Measurements from ENCODE around the gene PPEF2.

DNA sequence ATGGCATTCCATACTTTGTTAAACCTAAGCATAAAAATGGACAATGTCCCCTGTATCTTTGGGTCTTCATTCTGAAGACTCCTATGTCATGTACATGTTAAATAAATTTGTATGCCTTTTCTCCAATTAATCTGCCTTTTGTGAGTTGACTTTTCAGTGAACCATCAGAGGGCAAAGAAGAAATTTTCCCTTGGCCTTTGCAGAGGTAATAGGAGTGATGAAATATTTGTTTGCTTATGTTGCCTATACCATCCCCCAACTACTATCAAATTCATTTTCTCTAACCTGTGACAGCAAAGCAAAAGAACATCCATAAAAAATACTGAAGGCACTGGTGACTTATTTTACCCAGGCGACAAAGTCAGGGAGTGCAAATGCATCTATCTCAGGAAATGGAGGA, 20.3 kb upstream of the PPEF2 start:
- no peak for TF ChIP-seq ZFP3 (CRISPR knock-in tag; IDR thresholded peaks at IDR 0.05)
- no peak for TF ChIP-seq RARB (CRISPR knock-in tag; IDR thresholded peaks at IDR 0.05)
- no peak for TF ChIP-seq TOX (CRISPR knock-in tag; IDR thresholded peaks at IDR 0.05; ENCODE audit: borderline replicate concordance)
- TF ChIP-seq ZC3H10 (CRISPR knock-in tag; IDR thresholded peaks at IDR 0.05), result no peak
- no peak for TF ChIP-seq GLIS3 (CRISPR knock-in tag; IDR thresholded peaks at IDR 0.05)
- no peak for TF ChIP-seq ARNTL (CRISPR knock-in tag; IDR thresholded peaks at IDR 0.05; ENCODE audit: borderline replicate concordance, low read depth)

Measured in SK-N-SH treated with all-trans-retinoic acid at 6 μM for 48 hours (cell line).